Stomach (tissue), 9 donors: Measurements from ENCODE around the gene SSBP4. TPM values are rescaled to one million over a fixed set of nuclear protein-coding genes. Genes with fewer than 3 reads are reported as not detected.

Source experiments
- DNase-seq, 2 donors: peaks; one replicate each; pipeline versions ENCODE4 v3.0.0 to v3.0.0-alpha.2; 2013 to 2019
- H3K27ac ChIP-seq, 5 donors: fragments of 200-600 bp in 4 of 5; sonication (generic) in 4 of 5; one replicate each; pipeline ENCODE4 v1.5.1; 2013 to 2019; ENCODE audit warnings: mild to moderate bottlenecking in 1 of 5, moderate library complexity in 1 of 5
- H3K27me3 ChIP-seq, 3 donors: fragments of 200-600 bp; sonication (generic); one replicate each; pipeline ENCODE4 v1.5.1; 2017 to 2019; ENCODE audit warnings: mixed run types in 1 of 3
- H3K36me3 ChIP-seq, 4 donors: fragments of 200-600 bp; sonication (generic); 1 replicate in 3 of 4; 2 replicates in 1 of 4; pipeline ENCODE4 v1.5.1; 2016 to 2019
- H3K4me1 ChIP-seq, 4 donors: fragments of 200-600 bp; sonication (generic); one replicate each; pipeline ENCODE4 v1.5.1; 2016 to 2019
- H3K4me3 ChIP-seq, 4 donors: fragments of 200-600 bp; sonication (generic) in 3 of 4; one replicate each; pipeline ENCODE4 v1.5.1; 2016 to 2019; ENCODE audit warnings: mild to moderate bottlenecking in 1 of 4
- H3K9me3 ChIP-seq, 4 donors: fragments of 200-600 bp; sonication (generic); one replicate each; pipeline ENCODE4 v1.5.1; 2016 to 2019
- EP300 ChIP-seq: sonication (generic); formaldehyde crosslinking; IDR thresholded peaks from one replicate; pipeline ENCODE4 v1.6.1; 2017; ENCODE audit warnings: antibody characterized with exemption
- POLR2A ChIP-seq, 4 donors: fragments of 450-650 bp; IDR thresholded peaks; one replicate each; pipeline ENCODE4 v1.6.1; 2016; ENCODE audit warnings: antibody characterized with exemption in 4 of 4, control low read depth in 2 of 4, mild to moderate bottlenecking in 1 of 4, moderate library complexity in 1 of 4
- POLR2AphosphoS5 ChIP-seq, 3 donors: sonication (generic); formaldehyde crosslinking; IDR thresholded peaks; one replicate each; pipeline ENCODE4 v1.6.1; 2016; ENCODE audit warnings: antibody characterized with exemption in 3 of 3
- WGBS, 5 donors: extraction: QIAGEN DNeasy Blood & Tissue Kit in 3 of 5; methylation state at CpG; one replicate each; pipeline versions ENCODE4 v1.1.5 to v1.1.7; 2013 to 2018; 5-methylcytosine and 5-hydroxymethylcytosine counted together
- intact Hi-C: fragments of 100-400 bp; cut with DNase I; formaldehyde crosslinking; loops from one replicate; pipeline ENCODE4 v1.15.1; 2023; ENCODE audit warnings: low total_unique reads
- polyA plus RNA-seq, 3 donors: library from polyadenylated mRNA; stranded (reverse); fragments of 200-250 nt; gene quantifications; one replicate each; pipeline ENCODE4 v1.2.3, GENCODE V29; 2013
- total RNA-seq, 5 donors: library from RNA; depleted of rRNA; stranded (reverse); fragments of >200 nt; gene quantifications; one replicate each; pipeline versions ENCODE4 v1.1.0 to v1.2.3, GENCODE V29; 2014 to 2016
- TF ChIP-seq, protein P1 (sequence below), 7 experiments: fragments of 450-650 bp in 4 of 7; fragments of 200-600 bp in 3 of 7; sonication (generic) in 3 of 7; IDR thresholded peaks; one replicate each; pipeline ENCODE4 v1.5.1; 2016 to 2019; ENCODE audit warnings: antibody characterized with exemption in 7 of 7, control low read depth in 2 of 7, mild to moderate bottlenecking in 1 of 7
- donor health status: healthy with polysubstance abuse.
- donor health status: Bipolar disorder and iron deficiency.
- donor health status: healthy.

SSBP4 gene
- total and polyA plus RNA-seq, 8 donors, result 22.8 to 253 (median 49.2) TPM

GRCh38 chr19:18478545-18479311, 59.5 kb downstream of the SSBP4 start:
- DNase-seq, result peak; percentile 70 to 75
- peaks cover 54 to 92% (median 84%) of the 10 kb centered on the region in 4 donors for H3K4me1 ChIP-seq
- 60 to 74% (median 72%) methylated on average over 9 to 17 of the region's 17 CpGs for WGBS, 5 donors
- H3K36me3 ChIP-seq, result no peaks in the 10 kb centered on the region
- intact Hi-C loops, result no loop called here
- TF ChIP-seq, protein P1, sequence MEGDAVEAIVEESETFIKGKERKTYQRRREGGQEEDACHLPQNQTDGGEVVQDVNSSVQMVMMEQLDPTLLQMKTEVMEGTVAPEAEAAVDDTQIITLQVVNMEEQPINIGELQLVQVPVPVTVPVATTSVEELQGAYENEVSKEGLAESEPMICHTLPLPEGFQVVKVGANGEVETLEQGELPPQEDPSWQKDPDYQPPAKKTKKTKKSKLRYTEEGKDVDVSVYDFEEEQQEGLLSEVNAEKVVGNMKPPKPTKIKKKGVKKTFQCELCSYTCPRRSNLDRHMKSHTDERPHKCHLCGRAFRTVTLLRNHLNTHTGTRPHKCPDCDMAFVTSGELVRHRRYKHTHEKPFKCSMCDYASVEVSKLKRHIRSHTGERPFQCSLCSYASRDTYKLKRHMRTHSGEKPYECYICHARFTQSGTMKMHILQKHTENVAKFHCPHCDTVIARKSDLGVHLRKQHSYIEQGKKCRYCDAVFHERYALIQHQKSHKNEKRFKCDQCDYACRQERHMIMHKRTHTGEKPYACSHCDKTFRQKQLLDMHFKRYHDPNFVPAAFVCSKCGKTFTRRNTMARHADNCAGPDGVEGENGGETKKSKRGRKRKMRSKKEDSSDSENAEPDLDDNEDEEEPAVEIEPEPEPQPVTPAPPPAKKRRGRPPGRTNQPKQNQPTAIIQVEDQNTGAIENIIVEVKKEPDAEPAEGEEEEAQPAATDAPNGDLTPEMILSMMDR (IDR thresholded peaks at IDR 0.05), result no peak
- TF ChIP-seq EP300 (peak; percentile 60), POLR2AphosphoS5 (IDR thresholded peaks at IDR 0.05) (peak; percentile 59 to 88 (median 80)), POLR2A (IDR thresholded peaks at IDR 0.05) (no peak)
- H3K27me3 ChIP-seq, result no peaks in the 10 kb centered on the region
- H3K9me3 ChIP-seq, result no peaks in the 10 kb centered on the region
- no peak overlapping the region for H3K4me3 ChIP-seq
- peak overlapping the region; percentile 26 to 92 (median 81) for H3K27ac ChIP-seq

- Histone ChIP-seq H3K27ac (peak overlapping the region; percentile 26 to 92 (median 81)), H3K4me1 (peaks cover 43 to 92% (median 75%) of the 10 kb centered on the region in 4 donors), H3K9me3 (no peaks in the 10 kb centered on the region), H3K36me3 (no peaks in the 10 kb centered on the region), H3K27me3 (no peaks in the 10 kb centered on the region), H3K4me3 (no peak overlapping the region)
- TF ChIP-seq POLR2AphosphoS5 (IDR thresholded peaks at IDR 0.05) (peak; percentile 68 to 94 (median 83)), EP300 (peak; percentile 91)
- TF ChIP-seq, protein P1 (IDR thresholded peaks at IDR 0.05), result no peak
- peak; percentile 49 to 59 for DNase-seq
- intact Hi-C loops, result loop anchor here (5.0 kb wide), 1 partner anchor 37 kb away; no protein-coding TSS in a partner anchor
- 33 to 49% (median 39%) methylated on average over 9 to 13 of the region's 13 CpGs for WGBS, 5 donors
Observed at GRCh38 chr19:18480006-18480691, 61.0 kb downstream of the SSBP4 start.

GRCh38 chr19:18481505-18482222, 62.5 kb downstream of the SSBP4 start:
- WGBS, 5 donors, result 91 to 94% (median 92%) methylated on average over 12 of the region's 12 CpGs
- H3K4me3 ChIP-seq, result no peak overlapping the region
- peaks cover 44 to 92% (median 76%) of the 10 kb centered on the region in 4 donors for H3K4me1 ChIP-seq
- intact Hi-C loops, result loop anchor here (5.0 kb wide), 1 partner anchor 36 kb away; no protein-coding TSS in a partner anchor
- TF ChIP-seq EP300, result no peak
- TF ChIP-seq POLR2AphosphoS5 (IDR thresholded peaks at IDR 0.05), result no peak
- no peak for TF ChIP-seq POLR2A (IDR thresholded peaks at IDR 0.05)
- DNase-seq, result no peak
- H3K9me3 ChIP-seq, result no peaks in the 10 kb centered on the region
- H3K27ac ChIP-seq, result peak overlapping the region in 2 of 5 donors; percentile 83 to 92
- no peaks in the 10 kb centered on the region for H3K27me3 ChIP-seq
- no peaks in the 10 kb centered on the region for H3K36me3 ChIP-seq

- 60 to 73% (median 69%) methylated on average over 12 of the region's 12 CpGs for WGBS, 5 donors
- no peak for DNase-seq
- no peaks in the 10 kb centered on the region for H3K36me3 ChIP-seq
- no peak overlapping the region for H3K4me3 ChIP-seq
- peak overlapping the region in 3 of 5 donors; percentile 27 to 50 (median 40) for H3K27ac ChIP-seq
- peaks cover 52 to 92% (median 84%) of the 10 kb centered on the region in 4 donors for H3K4me1 ChIP-seq
- intact Hi-C loops, result loop anchor here (5.0 kb wide), 1 partner anchor 34 kb away; no protein-coding TSS in a partner anchor
- no peaks in the 10 kb centered on the region for H3K9me3 ChIP-seq
- no peaks in the 10 kb centered on the region for H3K27me3 ChIP-seq
- TF ChIP-seq POLR2A (IDR thresholded peaks at IDR 0.05) (no peak), POLR2AphosphoS5 (IDR thresholded peaks at IDR 0.05) (no peak), EP300 (no peak)
- TF ChIP-seq, protein P1 (IDR thresholded peaks at IDR 0.05), result no peak
Observed at GRCh38 chr19:18483119-18483890, 64.1 kb downstream of the SSBP4 start.
